Keratinocyte (primary cell): ENCODE measurements around the gene ANKRD17.

Experiments
- EZH2 ChIP-seq: IDR thresholded peaks from one replicate; pipeline ENCODE4 v1.6.1; 2012; ENCODE audit warnings: inconsistent platforms, mild to moderate bottlenecking, low read length, moderate library complexity
- TF ChIP-seq, protein P1 (sequence below), 3 experiments: IDR thresholded peaks in 1 of 3; conservative IDR thresholded peaks in 1 of 3; optimal IDR thresholded peaks in 1 of 3; 2 replicates in 2 of 3; 3 replicates in 1 of 3; pipeline versions ENCODE3 to v1.5.1; 2011; ENCODE audit warnings: low read length in 3 of 3, mild to moderate bottlenecking in 3 of 3, moderate library complexity in 2 of 3, control low read depth in 1 of 3, inconsistent platforms in 1 of 3; ENCODE audit not compliant: insufficient read depth in 2 of 3; ENCODE audit errors: extremely low read depth in 1 of 3

DNA sequence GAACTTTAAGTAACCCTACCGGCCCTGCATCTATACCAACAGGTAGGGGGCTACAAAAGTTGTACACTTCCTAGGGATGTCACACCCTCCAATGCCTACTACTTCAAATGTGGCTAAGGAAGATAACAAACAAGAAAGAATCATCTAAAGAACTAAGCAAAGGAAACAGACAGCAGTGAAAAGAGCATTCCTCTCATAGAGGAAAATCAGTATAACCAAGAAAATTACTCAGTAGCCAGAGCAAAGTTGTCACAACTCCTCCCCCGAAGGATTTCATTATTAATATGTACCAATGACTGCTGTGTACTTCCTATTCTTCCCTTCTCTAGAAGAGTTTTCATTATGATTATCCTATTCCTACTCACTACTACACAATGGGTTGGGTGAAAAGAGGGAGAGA, 12.6 kb downstream of the ANKRD17 start:
- TF ChIP-seq, protein P1, sequence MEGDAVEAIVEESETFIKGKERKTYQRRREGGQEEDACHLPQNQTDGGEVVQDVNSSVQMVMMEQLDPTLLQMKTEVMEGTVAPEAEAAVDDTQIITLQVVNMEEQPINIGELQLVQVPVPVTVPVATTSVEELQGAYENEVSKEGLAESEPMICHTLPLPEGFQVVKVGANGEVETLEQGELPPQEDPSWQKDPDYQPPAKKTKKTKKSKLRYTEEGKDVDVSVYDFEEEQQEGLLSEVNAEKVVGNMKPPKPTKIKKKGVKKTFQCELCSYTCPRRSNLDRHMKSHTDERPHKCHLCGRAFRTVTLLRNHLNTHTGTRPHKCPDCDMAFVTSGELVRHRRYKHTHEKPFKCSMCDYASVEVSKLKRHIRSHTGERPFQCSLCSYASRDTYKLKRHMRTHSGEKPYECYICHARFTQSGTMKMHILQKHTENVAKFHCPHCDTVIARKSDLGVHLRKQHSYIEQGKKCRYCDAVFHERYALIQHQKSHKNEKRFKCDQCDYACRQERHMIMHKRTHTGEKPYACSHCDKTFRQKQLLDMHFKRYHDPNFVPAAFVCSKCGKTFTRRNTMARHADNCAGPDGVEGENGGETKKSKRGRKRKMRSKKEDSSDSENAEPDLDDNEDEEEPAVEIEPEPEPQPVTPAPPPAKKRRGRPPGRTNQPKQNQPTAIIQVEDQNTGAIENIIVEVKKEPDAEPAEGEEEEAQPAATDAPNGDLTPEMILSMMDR (optimal IDR thresholded peaks at IDR 0.05 in 1 of 3, IDR thresholded peaks at IDR 0.05 in 1 of 3, conservative IDR thresholded peaks at IDR 0.05 in 1 of 3; ENCODE audit: extremely low read depth in 1 of 3, insufficient read depth in 2 of 3, low read length in 3 of 3), result no peak
- TF ChIP-seq EZH2, result no peak
